HL-60 (cell line): Measurements from ENCODE around the gene KARS1.

ENCODE experiments used
- DNase-seq, 2 experiments: peaks; one replicate each; pipeline ENCODE4 v3.0.0-alpha.2; 2010 to 2020; ENCODE audit warnings: low read depth in 1 of 2, low spot score in 1 of 2
- H3K27ac ChIP-seq: fragments of 250-450 bp; sonication (Bioruptor Pico); replicated peaks from 2 replicates; pipeline ENCODE4 v1.5.1; 2020; ENCODE audit warnings: mild to moderate bottlenecking, moderate library complexity
- H3K27me3 ChIP-seq: fragments of 250-450 bp; sonication (Bioruptor Pico); 2 replicates; pipeline ENCODE4 v1.5.1; 2021; ENCODE audit warnings: mild to moderate bottlenecking, moderate library complexity; ENCODE audit not compliant: insufficient read depth, poor library complexity, severe bottlenecking
- H3K4me3 ChIP-seq: replicated peaks from 2 replicates; pipeline ENCODE4 v1.5.1; 2011; ENCODE audit warnings: mild to moderate bottlenecking, control low read depth, low read length; ENCODE audit not compliant: insufficient read depth
- CTCF ChIP-seq: IDR thresholded peaks from one replicate; pipeline ENCODE4 v1.5.1; 2011; ENCODE audit warnings: low read length, control low read depth, inconsistent platforms; ENCODE audit not compliant: insufficient read depth
- GABPA ChIP-seq: IDR thresholded peaks from 2 replicates; pipeline ENCODE4 v1.6.1; 2012; ENCODE audit warnings: low read depth
- POLR2AphosphoS5 ChIP-seq: IDR thresholded peaks from 2 replicates; pipeline ENCODE4 v1.6.1; 2012; ENCODE audit warnings: low read depth
- SPI1 ChIP-seq: IDR thresholded peaks from 2 replicates; pipeline ENCODE4 v1.6.1; 2012; ENCODE audit warnings: low read depth, mild to moderate bottlenecking, borderline replicate concordance
- long read RNA-seq: library from polyadenylated mRNA; unstranded; transcript quantifications from one replicate; pipeline ENCODE4 v2.0.0, GENCODE V29; 2020
- TF ChIP-seq, protein P1 (sequence below): IDR thresholded peaks from 2 replicates; pipeline ENCODE4 v1.6.1; 2012; ENCODE audit warnings: low read depth; ENCODE audit not compliant: insufficient replicate concordance

KARS1 gene
- long read RNA-seq, transcript KARS-201 (14 exons, 2,005 nt) = major isoform, 1,147 of 1,890 reads
- long read RNA-seq, transcript KARS-204 (14 exons, 1,942 nt) = minor isoform, 30 of 1,890 reads
- long read RNA-seq, transcript KARS-202 (15 exons, 2,421 nt) = minor isoform, 455 of 1,890 reads
- long read RNA-seq, partial matches to known transcripts = 106 of 1,890 reads
- long read RNA-seq, other reads (novel, unspliced or antisense) = 152 of 1,890 reads

GRCh38 chr16:75647492-75648264 lies at the start of gene KARS1, which contains the start of gene TERF2IP:
TSS of gene KARS1 (minus strand) at chr16:75647665. CDS start at chr16:75647639, 26 bp downstream.
TSS of gene TERF2IP (plus strand) at chr16:75647773. CDS start at chr16:75647883, 110 bp downstream.
- no peaks in the 10 kb centered on the region for H3K27me3 ChIP-seq
- peak within 1 kb of the TSS; percentile 92 for H3K27ac ChIP-seq
- H3K4me3 ChIP-seq = peak within 1 kb of the TSS; percentile 99

GRCh38 chr16:75695708-75696107 lies 48.2 kb upstream of the KARS1 start:
- TF ChIP-seq POLR2AphosphoS5 (no peak), CTCF (no peak), SPI1 (no peak), GABPA (no peak)
- TF ChIP-seq, protein P1, sequence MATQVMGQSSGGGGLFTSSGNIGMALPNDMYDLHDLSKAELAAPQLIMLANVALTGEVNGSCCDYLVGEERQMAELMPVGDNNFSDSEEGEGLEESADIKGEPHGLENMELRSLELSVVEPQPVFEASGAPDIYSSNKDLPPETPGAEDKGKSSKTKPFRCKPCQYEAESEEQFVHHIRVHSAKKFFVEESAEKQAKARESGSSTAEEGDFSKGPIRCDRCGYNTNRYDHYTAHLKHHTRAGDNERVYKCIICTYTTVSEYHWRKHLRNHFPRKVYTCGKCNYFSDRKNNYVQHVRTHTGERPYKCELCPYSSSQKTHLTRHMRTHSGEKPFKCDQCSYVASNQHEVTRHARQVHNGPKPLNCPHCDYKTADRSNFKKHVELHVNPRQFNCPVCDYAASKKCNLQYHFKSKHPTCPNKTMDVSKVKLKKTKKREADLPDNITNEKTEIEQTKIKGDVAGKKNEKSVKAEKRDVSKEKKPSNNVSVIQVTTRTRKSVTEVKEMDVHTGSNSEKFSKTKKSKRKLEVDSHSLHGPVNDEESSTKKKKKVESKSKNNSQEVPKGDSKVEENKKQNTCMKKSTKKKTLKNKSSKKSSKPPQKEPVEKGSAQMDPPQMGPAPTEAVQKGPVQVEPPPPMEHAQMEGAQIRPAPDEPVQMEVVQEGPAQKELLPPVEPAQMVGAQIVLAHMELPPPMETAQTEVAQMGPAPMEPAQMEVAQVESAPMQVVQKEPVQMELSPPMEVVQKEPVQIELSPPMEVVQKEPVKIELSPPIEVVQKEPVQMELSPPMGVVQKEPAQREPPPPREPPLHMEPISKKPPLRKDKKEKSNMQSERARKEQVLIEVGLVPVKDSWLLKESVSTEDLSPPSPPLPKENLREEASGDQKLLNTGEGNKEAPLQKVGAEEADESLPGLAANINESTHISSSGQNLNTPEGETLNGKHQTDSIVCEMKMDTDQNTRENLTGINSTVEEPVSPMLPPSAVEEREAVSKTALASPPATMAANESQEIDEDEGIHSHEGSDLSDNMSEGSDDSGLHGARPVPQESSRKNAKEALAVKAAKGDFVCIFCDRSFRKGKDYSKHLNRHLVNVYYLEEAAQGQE = no peak
- H3K4me3 ChIP-seq = no peak overlapping the region
- H3K27me3 ChIP-seq = no peaks in the 10 kb centered on the region
- H3K27ac ChIP-seq = no peak overlapping the region
- DNase-seq = no peak

More at GRCh38 chr16:75647492-75648264, at the start of gene KARS1, which contains the start of gene TERF2IP:
- TF ChIP-seq, protein P1 = peak; percentile 44
- peak; percentile 88 for TF ChIP-seq GABPA
- no peak for TF ChIP-seq SPI1
- TF ChIP-seq POLR2AphosphoS5 = peak; percentile 88
- no peak for TF ChIP-seq CTCF
- DNase-seq = peak; percentile 87 to 93

DNA sequence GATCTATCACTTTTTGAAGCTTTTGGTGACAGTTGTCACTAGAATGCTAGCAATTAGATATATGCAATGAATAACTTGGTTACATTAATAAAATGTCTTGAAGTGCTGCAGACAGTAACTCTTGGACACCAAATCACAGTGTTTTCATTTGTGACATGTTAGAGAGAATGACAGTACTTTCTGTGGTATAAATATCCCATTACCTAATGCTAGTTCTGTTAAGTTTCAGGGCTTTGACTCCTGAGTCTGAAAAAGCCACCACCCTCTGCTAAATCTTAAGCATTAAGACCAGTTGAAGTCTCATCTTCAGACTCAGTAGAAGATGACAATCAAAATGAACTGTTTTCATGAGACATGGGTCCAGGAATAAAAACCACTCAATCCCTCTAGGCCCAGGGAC lies 39.9 kb upstream of the KARS1 start:
- no peak for DNase-seq
- TF ChIP-seq SPI1 = no peak
- TF ChIP-seq, protein P1 = no peak

More for the DNA sequence above, 39.9 kb upstream of the KARS1 start:
- H3K27ac ChIP-seq = no peak overlapping the region
- no peak overlapping the region for H3K4me3 ChIP-seq
- no peaks in the 10 kb centered on the region for H3K27me3 ChIP-seq
